MM.1S (cell line): Measurements from ENCODE around the gene NUP62.

Experiments
- DNase-seq: peaks from one replicate; pipeline ENCODE4 v3.0.0-alpha.2; 2015
- H2AFZ ChIP-seq: fragments of 300-600 bp; sonication (generic); 2 replicates; pipeline ENCODE4 v1.6.0; 2016; ENCODE audit warnings: antibody characterized with exemption, low read length
- H3F3A ChIP-seq: fragments of 300-600 bp; sonication (generic); 2 replicates; pipeline ENCODE4 v1.6.1; 2016; ENCODE audit warnings: mild to moderate bottlenecking, antibody characterized with exemption, low read length, moderate library complexity, mixed read lengths; ENCODE audit not compliant: insufficient read depth
- H3K27ac ChIP-seq: fragments of 300-600 bp; sonication (generic); 2 replicates; pipeline ENCODE4 v1.5.1; 2016; ENCODE audit warnings: mild to moderate bottlenecking, low read length
- H3K27me3 ChIP-seq: fragments of 300-600 bp; sonication (generic); replicated peaks from 2 replicates; pipeline ENCODE4 v1.6.0; 2016; ENCODE audit warnings: low read length; ENCODE audit not compliant: insufficient read depth
- H3K36me3 ChIP-seq: fragments of 300-600 bp; sonication (generic); replicated peaks from 2 replicates; pipeline ENCODE4 v1.6.1; 2016; ENCODE audit warnings: mild to moderate bottlenecking, low read length, mixed read lengths; ENCODE audit not compliant: insufficient read depth
- H3K4me1 ChIP-seq: fragments of 300-600 bp; sonication (generic); 2 replicates; pipeline ENCODE4 v1.6.1; 2016; ENCODE audit warnings: low read length, mixed read lengths
- H3K4me2 ChIP-seq: fragments of 300-600 bp; sonication (generic); 2 replicates; pipeline ENCODE4 v1.6.0; 2016; ENCODE audit warnings: low read depth, low read length
- H3K4me3 ChIP-seq: fragments of 300-600 bp; sonication (generic); 2 replicates; pipeline ENCODE4 v1.5.1; 2016; ENCODE audit warnings: low read length, mixed read lengths
- H3K79me2 ChIP-seq: fragments of 300-600 bp; sonication (generic); 2 replicates; pipeline ENCODE4 v1.6.1; 2016; ENCODE audit warnings: mixed run types, low read length, mixed read lengths
- H3K9ac ChIP-seq: fragments of 300-600 bp; sonication (generic); 2 replicates; pipeline ENCODE4 v1.6.1; 2016; ENCODE audit warnings: low read length, mixed read lengths
- H3K9me2 ChIP-seq: fragments of 300-600 bp; sonication (generic); replicated peaks from 2 replicates; pipeline ENCODE4 v1.6.1; 2016; ENCODE audit warnings: mild to moderate bottlenecking, low read length, mixed read lengths; ENCODE audit not compliant: insufficient read depth
- H3K9me3 ChIP-seq: fragments of 300-600 bp; sonication (generic); replicated peaks from 2 replicates; pipeline ENCODE4 v1.6.1; 2016; ENCODE audit warnings: mild to moderate bottlenecking, low read length, mixed read lengths; ENCODE audit not compliant: insufficient read depth
- H4K20me1 ChIP-seq: fragments of 300-600 bp; sonication (generic); 2 replicates; pipeline ENCODE4 v1.6.1; 2016; ENCODE audit warnings: mild to moderate bottlenecking, low read length, moderate library complexity, mixed read lengths; ENCODE audit not compliant: insufficient read depth
- CTCF ChIP-seq: fragments of 300-600 bp; sonication (generic); IDR thresholded peaks from 2 replicates; pipeline ENCODE4 v1.5.1; 2016; ENCODE audit warnings: antibody characterized with exemption, low read length, mixed read lengths
- EZH2 ChIP-seq: fragments of 300-600 bp; sonication (generic); optimal IDR thresholded peaks from 2 replicates; pipeline ENCODE3; 2017; ENCODE audit warnings: low read depth, mild to moderate bottlenecking, antibody characterized with exemption, low read length, mixed read lengths
- EZH2phosphoT487 ChIP-seq: fragments of 300-600 bp; sonication (generic); IDR thresholded peaks from 2 replicates; pipeline ENCODE4 v1.6.1; 2018; ENCODE audit warnings: antibody characterized with exemption, low read length

Gene NUP62

GRCh38 chr19:49861107-49861506 is 68.2 kb downstream of the NUP62 start:
- Histone ChIP-seq H3K4me2 (no peak overlapping the region), H3K9me3 (no peaks in the 10 kb centered on the region), H3K4me1 (peaks cover 3% of the 10 kb centered on the region; the same call in 1 of the 2 replicates), H3K9ac (no peak overlapping the region), H3K4me3 (no peak overlapping the region), H4K20me1 (no peaks in the 10 kb centered on the region), H3K36me3 (peaks cover 7% of the 10 kb centered on the region), H2AFZ (no peak overlapping the region), H3K27me3 (no peaks in the 10 kb centered on the region), H3F3A (no peaks in the 10 kb centered on the region), H3K9me2 (no peaks in the 10 kb centered on the region), H3K27ac (no peak overlapping the region), H3K79me2 (peaks cover 30% of the 10 kb centered on the region)
- no peak for TF ChIP-seq EZH2phosphoT487
- TF ChIP-seq CTCF = no peak
- TF ChIP-seq EZH2 = no peak
- no peak for DNase-seq

- Histone ChIP-seq H4K20me1 (no peaks in the 10 kb centered on the region), H3K4me3 (no peak overlapping the region), H3K79me2 (peaks cover 24% of the 10 kb centered on the region), H3F3A (0 out of 2 replicates have a peak, but pooled peaks cover 2% of the 10 kb centered on the region), H2AFZ (no peak overlapping the region), H3K9ac (no peak overlapping the region), H3K4me1 (no peaks in the 10 kb centered on the region), H3K27ac (no peak overlapping the region), H3K9me3 (no peaks in the 10 kb centered on the region), H3K9me2 (no peaks in the 10 kb centered on the region), H3K4me2 (no peak overlapping the region), H3K27me3 (no peaks in the 10 kb centered on the region), H3K36me3 (peaks cover 7% of the 10 kb centered on the region)
- no peak for DNase-seq
- no peak for TF ChIP-seq CTCF
- no peak for TF ChIP-seq EZH2
- TF ChIP-seq EZH2phosphoT487 = no peak
These were observed 68.8 kb downstream of the NUP62 start for GRCh38 chr19:49860336-49861102.

- no peak overlapping the region for H3K4me2 ChIP-seq
- H3K27ac ChIP-seq = no peak overlapping the region
- H3K9me2 ChIP-seq = no peaks in the 10 kb centered on the region
- no peak overlapping the region for H2AFZ ChIP-seq
- no peaks in the 10 kb centered on the region for H3K9me3 ChIP-seq
- TF ChIP-seq CTCF (no peak), EZH2phosphoT487 (no peak), EZH2 (no peak)
- H3K4me1 ChIP-seq = no peaks in the 10 kb centered on the region
- no peak for DNase-seq
- no peaks in the 10 kb centered on the region for H3K27me3 ChIP-seq
- H3K9ac ChIP-seq = no peak overlapping the region
- no peaks in the 10 kb centered on the region for H4K20me1 ChIP-seq
- H3K36me3 ChIP-seq = peaks cover 7% of the 10 kb centered on the region
- peaks cover 7% of the 10 kb centered on the region; the same call in 1 of the 2 replicates for H3F3A ChIP-seq
- peaks cover 17% of the 10 kb centered on the region for H3K79me2 ChIP-seq
- H3K4me3 ChIP-seq = no peak overlapping the region
These were observed 69.5 kb downstream of the NUP62 start for GRCh38 chr19:49859682-49860335.
